Stimulated activated CD4-positive, alpha-beta T cell treated with anti-CD3 and anti-CD28 coated beads, Interleukin-1b, Interleukin-23, amount 100 ng/mL, for 1 hour (primary cell): ENCODE results near the gene LMBRD1.
A peak's percentile ranks its signal among the peaks of the same experiment; 100 is the strongest.
"Not testable (repeated sequence)": the region's sequence is repeated elsewhere in the genome, so short reads cannot be mapped to it uniquely, and the experiment has no call there.

Experiments used
- DNase-seq, 2 donors: peaks; one replicate each; pipeline ENCODE4 v3.0.0-alpha.2; 2020; ENCODE audit warnings: low read depth in 2 of 2

LMBRD1 gene

DNA sequence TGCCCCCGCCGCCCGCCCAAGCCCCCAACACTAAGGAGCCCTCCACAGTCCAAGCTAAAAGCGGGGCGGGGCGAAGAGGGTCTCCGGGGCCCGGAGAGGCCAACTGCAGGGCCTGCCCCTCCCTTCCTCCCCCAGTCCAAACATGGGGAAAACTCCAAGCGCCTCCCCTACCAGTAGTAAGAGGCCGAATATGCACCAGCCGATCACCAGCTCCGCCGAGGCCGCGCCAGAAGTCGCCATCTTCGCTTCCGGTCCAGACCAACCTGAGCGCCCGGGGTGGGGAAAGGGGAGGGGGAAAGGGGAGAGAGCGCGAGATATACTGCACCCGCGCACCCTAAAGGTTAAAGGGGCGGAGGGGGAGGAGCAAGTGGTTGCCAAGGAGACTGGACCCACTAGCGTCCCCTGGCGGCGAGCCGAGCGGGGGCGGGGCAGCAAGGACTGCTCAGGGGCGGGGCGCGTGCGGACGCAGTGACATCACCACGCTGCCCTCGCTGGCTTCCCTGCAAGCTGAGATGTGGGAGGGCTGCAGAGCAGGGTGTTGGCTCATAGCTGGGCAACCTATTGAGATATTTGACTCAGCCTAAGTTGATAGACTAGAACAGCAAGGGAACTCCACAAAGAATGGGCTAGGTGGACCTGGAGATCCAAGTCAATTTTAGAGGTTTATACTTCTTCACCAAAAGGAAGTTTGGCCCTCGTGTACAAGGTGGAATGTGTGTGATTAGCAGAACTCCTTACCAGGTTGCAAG is at the start of gene LMBRD1:
TSS of gene LMBRD1 (minus strand) at position 369 of the 749 bp plus-strand sequence. CDS start at position 240, 129 bp downstream.
- peak; percentile 97 to 99 for DNase-seq

GRCh38 chr6:69846312-69846711 is 49.5 kb upstream of the LMBRD1 start:
- no peak for DNase-seq

DNA sequence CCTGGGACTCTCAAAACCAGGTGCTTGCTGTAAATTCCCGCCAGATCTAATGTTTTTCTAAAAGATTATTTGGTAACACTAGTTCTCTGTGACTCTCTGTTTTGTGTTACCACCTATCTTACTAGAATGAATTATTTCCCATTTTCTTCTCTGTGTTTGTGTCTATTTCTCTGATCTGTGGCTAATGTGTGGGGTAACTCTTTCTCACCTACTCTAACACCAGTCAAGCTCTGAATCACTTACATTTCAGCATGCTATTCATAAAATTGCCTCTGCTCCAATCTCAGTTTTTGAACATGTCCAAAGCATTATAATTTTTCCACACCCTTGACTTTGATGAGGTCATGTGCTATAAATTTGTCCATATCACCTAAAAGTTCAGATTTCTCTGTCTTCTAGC is 46.4 kb upstream of the LMBRD1 start:
- DNase-seq: no peak

GRCh38 chr6:69841862-69842261 is 45.1 kb upstream of the LMBRD1 start:
- no peak for DNase-seq

DNA sequence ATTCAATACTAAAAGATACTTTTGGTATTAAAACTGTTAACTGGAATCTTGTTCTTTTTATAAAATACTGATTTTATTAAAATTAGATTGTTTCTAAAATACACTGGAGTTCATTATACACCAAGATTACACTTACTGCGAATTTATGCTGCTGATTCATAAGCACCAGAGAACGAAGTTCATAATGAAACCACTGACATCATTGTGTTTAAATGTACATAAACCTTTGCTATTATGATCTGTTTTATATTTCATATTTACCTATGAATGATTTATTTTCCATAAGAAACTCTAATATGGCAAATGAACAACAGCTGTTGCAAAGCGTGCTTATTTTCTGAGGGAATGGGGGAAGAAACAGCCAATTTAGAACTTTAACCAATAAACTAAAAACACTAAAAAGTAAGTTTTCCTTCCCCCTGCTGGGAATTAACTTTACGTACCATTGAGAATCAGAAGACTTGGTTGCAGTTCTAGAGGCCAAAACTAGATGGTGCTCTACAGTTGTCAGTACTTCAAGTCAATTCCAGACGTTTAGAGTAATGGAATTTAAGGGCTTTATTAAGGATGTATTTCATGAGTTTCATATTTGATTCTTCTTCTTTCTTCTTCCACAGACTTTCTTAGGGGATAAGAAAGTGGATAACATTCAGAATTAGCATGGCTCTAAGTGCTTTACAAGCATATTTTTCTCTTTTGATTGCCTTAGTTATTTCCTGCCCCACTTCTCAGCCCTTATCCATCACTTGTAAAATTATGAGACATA is 38.8 kb upstream of the LMBRD1 start:
- no peak for DNase-seq

GRCh38 chr6:69832558-69832957 is 35.7 kb upstream of the LMBRD1 start:
- DNase-seq: no peak

DNA sequence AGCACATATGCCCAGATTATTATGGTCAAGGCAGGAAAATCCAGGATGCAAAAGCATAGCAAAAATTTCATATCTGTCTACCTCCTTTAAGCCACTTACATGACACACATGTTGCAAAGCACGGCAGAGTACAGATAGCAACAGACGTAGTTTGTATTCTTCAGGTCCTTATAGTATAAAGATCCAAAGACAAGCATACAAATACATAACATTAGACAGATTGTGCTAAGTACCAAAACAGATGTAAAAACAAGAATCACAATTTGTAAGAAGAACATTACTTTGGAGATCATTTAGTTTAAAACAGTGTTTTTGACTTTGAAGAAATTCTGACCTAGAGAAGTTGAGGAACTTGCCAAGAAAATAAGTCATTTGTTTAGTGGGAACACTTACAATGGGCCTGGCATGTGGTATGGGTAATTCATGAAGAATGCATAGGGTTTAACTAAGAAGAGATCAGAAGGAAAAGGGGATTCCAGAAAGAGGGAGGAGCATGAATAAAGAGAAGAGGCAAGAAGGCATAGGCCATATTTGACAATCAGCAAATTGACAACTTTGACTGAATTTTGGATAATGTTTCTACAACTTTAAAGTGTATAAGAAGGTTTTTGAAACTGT is 30.6 kb upstream of the LMBRD1 start:
- no peak for DNase-seq

DNA sequence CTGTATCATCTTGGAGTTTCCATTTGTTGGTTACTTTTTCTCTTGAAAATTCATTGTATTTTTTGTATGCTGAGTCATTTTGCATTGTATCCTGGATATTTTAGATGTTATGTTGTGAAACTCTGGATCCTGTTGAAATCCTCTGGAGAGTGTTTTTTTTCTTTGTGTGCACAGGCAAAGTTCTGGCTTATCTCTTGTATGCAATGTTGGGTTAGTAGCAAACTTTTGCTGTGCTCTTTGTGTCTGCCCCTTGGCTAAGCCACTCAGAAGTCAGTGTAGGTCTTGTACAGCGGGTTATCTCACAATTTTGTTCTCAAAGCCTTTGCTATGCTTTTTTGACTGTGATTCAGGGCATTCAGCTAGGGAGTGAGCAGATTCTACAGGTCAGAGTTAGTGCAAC is 29.1 kb upstream of the LMBRD1 start:
- no peak for DNase-seq

DNA sequence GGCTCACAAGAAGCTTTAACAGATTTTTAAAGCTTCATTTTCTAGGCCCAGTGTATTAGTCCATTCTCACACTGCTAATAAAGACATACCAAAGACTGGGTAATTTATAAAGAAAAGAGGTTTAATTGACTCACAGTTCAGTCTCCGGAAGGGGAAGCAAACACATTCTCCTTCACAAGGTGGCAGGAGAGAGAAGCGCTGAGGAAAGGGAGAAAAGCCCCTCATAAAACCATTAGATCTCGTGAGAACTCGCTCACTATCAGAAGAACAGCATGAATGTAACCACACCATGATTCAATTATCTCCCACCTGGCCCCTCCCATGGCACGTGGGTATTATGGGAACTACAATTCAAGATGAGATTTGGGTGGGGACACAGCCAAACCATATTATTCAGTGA is 27.5 kb upstream of the LMBRD1 start:
- not testable (repeated sequence) for DNase-seq

DNA sequence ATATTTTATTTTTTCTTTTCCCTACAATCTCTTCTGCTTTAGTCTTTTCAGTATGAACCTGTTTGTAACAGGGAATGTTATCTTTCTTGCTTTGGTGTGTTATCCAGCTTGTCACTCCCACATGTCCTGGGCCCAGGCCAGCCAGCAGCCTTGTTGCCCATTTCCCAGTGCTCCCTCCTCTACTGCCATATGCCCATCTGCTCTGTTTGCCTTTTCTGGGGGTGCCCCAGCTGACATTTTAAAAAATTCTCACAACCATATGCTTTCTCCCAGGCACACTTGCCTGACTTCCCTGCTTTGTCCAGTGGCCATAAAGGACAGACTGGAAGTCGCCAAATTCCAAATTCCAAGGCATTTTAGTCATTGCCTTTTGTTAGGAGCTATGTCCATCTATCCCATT is 23.6 kb upstream of the LMBRD1 start:
- no peak for DNase-seq

GRCh38 chr6:69820018-69820417 is 23.2 kb upstream of the LMBRD1 start:
- no peak for DNase-seq

DNA sequence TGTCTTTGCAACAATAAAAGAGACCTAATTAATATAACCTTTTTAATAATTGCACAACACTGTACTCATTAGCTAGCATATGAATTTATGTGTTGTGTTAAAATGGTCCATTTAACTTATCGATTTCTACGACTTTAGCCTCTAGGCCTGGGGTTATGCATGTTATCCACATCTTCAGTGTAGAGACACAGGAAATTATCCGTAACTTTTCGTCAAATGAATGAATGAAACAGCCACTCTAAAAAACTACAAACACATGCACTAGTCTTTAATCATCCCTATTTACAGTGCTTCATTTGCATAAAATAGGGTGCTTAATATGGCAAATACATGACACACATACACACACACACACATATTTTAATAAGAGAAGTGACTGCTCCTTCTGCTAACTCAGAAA is 22.3 kb upstream of the LMBRD1 start:
- no peak for DNase-seq

DNA sequence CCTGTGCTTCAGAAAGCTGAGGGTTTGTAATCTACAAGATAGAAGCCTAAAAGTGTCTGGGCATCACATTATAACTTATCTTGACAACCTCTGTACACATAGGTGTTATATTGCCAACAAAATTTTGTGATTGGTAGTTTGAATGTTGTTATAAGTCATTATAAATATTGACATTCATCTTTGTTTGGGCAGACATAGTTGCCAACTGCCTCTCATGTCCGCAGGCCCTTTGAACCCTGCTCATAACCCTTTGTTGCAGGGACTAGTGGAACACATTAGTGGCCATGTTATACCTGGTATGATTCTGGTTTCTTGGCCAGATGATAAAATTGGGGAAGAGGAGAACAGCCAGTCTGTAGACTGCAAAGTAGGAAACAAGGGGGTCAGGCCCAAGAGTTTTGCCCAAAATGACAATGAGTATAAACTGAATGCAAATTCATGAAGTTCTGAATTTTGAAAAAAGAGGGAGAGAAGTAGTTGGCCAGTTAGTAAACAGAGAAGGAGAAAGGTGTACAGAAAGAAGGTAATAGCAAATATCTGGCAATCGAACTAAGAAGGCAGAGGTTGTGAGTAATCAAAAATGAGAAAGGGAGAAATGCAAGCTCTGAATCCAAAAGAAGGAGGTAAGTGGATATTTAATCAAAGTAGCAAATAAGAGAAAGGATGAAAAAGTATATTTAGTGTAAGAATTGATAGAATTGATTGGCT is 21.6 kb upstream of the LMBRD1 start:
- DNase-seq: no peak

DNA sequence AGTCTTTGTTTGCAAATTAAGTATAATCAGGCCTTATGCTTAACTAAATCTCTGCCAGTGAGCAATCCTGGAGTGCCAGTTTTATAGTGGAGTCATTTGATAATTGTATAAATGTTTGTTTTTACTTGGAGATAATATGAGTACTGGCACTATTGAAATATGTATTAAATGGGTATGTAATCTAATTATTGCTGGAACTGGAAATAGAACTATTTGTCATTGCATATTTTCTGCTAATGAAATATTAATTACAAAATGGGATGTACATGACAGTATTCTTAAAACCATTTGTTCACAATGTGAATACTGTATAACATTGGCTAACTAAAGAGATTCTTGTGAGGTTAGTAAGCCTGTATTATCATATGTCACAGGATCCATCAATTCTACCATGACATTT is 20.5 kb upstream of the LMBRD1 start:
- DNase-seq: no peak

- DNase-seq: no peak
Measured at GRCh38 chr6:69816569-69816968, 19.8 kb upstream of the LMBRD1 start.

GRCh38 chr6:69816026-69816425 is 19.2 kb upstream of the LMBRD1 start:
- DNase-seq: no peak

DNA sequence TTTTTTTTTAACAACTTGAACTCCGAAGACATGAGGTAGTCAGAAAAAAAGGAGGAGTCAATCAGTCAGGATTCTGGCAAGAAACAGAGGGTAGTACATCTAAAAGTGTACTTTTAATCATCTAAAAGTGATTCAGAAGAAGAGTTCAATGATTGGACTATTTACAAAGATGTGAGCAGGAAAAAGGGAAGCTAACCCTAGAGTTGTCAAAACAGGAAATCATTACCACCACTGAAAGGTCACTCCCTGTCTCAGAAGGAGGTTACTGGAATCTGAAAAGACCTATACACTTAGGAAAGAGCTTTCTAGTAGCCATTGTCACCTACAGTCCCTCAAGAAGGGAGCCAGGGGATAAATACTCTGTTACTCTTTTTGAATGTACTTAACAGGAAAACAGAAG is 16.7 kb upstream of the LMBRD1 start:
- no peak for DNase-seq

- DNase-seq: no peak
Measured at GRCh38 chr6:69812746-69813427, 16.1 kb upstream of the LMBRD1 start.

DNA sequence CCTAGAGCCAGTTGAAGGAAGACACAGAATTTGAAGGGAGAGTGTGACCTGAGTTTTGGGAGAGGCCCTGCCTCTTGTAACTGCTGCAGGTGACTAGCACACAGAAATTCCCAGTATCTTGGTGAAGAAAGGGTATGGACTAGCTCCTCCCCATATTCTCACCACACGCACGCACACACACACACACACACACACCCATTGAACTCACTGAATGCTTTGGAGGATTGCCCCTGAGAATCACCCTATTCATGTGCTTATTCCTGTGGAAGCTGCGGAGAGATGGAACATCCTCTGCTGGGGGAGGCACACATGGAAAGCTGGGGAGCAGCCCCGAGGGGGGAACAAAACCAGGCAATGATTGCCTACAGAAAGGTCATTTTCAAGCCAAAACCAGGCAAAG is 6.2 kb upstream of the LMBRD1 start:
- no peak for DNase-seq

GRCh38 chr6:69801711-69802110 is 4.9 kb upstream of the LMBRD1 start:
- DNase-seq: no peak

- no peak for DNase-seq
Measured at GRCh38 chr6:69801225-69801624, 4.4 kb upstream of the LMBRD1 start.

- DNase-seq: not testable (repeated sequence)
Measured at GRCh38 chr6:69798796-69799195, 2.0 kb upstream of the LMBRD1 start.
